HCT116 (cell line): ENCODE data around the gene XKR7. TPM values are rescaled to one million over a fixed set of nuclear protein-coding genes. Genes with fewer than 3 reads are reported as not detected.

Experiments used
- ATAC-seq: fragments of 200-7000 bp; cut with Tn5 transposase; 2 replicates; pipeline ENCODE4 v1.9.1; 2020; ENCODE audit warnings: mild to moderate bottlenecking, moderate library complexity
- BruUV-seq: library from RNA; stranded (reverse); fragments of 400-500 nt; replicated peaks from 2 replicates; lab custom pipeline; 2021; lab: Mats Ljungman, UMichigan
- CTCF ChIA-PET: fragments of 300-600 bp; sonication (Branson Sonifier 250); formaldehyde crosslinking; loops from one replicate; lab custom pipeline; 2021; ENCODE audit warnings: antibody characterized with exemption; lab: Charles Lee
- POLR2A ChIA-PET: fragments of 300-600, 350-600 bp; sonication (Branson Sonifier 250); formaldehyde crosslinking; loops from one replicate; lab custom pipeline; 2021; ENCODE audit warnings: antibody characterized with exemption; lab: Charles Lee
- RAD21 ChIA-PET, 2 experiments: fragments of 300-600 bp; sonication (Branson Sonifier 250); formaldehyde crosslinking; loops; one replicate each; lab custom pipeline; 2023; ENCODE audit warnings: low total read pairs in 2 of 2; ENCODE audit not compliant: uncharacterized antibody in 2 of 2, unreplicated experiment in 2 of 2, low non-redundant PET in 1 of 2; lab: Charles Lee
- DNase-seq: peaks from one replicate; pipeline ENCODE4 v3.0.0-alpha.2; 2010; ENCODE audit warnings: low read depth, low spot score
- H2AFZ ChIP-seq: fragments of 200-600 bp; shearing (Covaris generic), sonication (generic); 2 replicates; pipeline ENCODE4 v1.6.1; 2017; ENCODE audit warnings: low read depth, mixed run types, mixed read lengths, antibody characterized with exemption, low read length; ENCODE audit not compliant: poor library complexity, severe bottlenecking
- H3K27ac ChIP-seq: 2 replicates; pipeline ENCODE4 v1.5.1; 2012; ENCODE audit warnings: low read depth, low read length
- H3K27me3 ChIP-seq: fragments of 200-600 bp; sonication (generic); 2 replicates; pipeline ENCODE4 v1.6.1; 2016; ENCODE audit warnings: mixed run types, low read length, mixed read lengths; ENCODE audit not compliant: insufficient read depth
- H3K36me3 ChIP-seq, 2 experiments: fragments of 200-500 bp in 1 of 2; fragments of 200-600 bp in 1 of 2; sonication (Bioruptor generic) in 1 of 2; sonication (generic) in 1 of 2; 2 replicates each; pipeline versions ENCODE4 v1.5.1 to v1.6.1; 2014 to 2016; ENCODE audit warnings: low read length in 2 of 2, inconsistent platforms in 1 of 2, mixed read lengths in 1 of 2, mixed run types in 1 of 2; ENCODE audit not compliant: insufficient read depth in 2 of 2, control insufficient read depth in 1 of 2
- H3K4me1 ChIP-seq, 2 experiments: fragments of 200-600 bp in 1 of 2; sonication (generic) in 1 of 2; 2 replicates each; pipeline versions ENCODE4 v1.5.1 to v1.6.1; 2012 to 2017; ENCODE audit warnings: low read length in 2 of 2, inconsistent platforms in 1 of 2, mild to moderate bottlenecking in 1 of 2, mixed read lengths in 1 of 2, mixed run types in 1 of 2, moderate library complexity in 1 of 2; ENCODE audit not compliant: insufficient read depth in 2 of 2, control insufficient read depth in 1 of 2
- H3K4me2 ChIP-seq: fragments of 200-600 bp; sonication (generic); 2 replicates; pipeline ENCODE4 v1.6.1; 2017; ENCODE audit warnings: mixed run types, low read length, mixed read lengths
- H3K4me3 ChIP-seq, 2 experiments: fragments of 200-600 bp in 1 of 2; sonication (generic) in 1 of 2; replicated peaks in 1 of 2; 2 replicates each; pipeline ENCODE4 v1.5.1; 2011 to 2016; ENCODE audit warnings: low read length in 2 of 2, control low read depth in 1 of 2, low read depth in 1 of 2, mild to moderate bottlenecking in 1 of 2, mixed read lengths in 1 of 2, mixed run types in 1 of 2
- H3K79me2 ChIP-seq: fragments of 200-600 bp; sonication (generic); 2 replicates; pipeline ENCODE4 v1.6.1; 2017; ENCODE audit warnings: mild to moderate bottlenecking, mixed run types, low read length, moderate library complexity, mixed read lengths; ENCODE audit not compliant: insufficient read depth
- H3K9ac ChIP-seq: fragments of 200-600 bp; sonication (generic); 2 replicates; pipeline ENCODE4 v1.6.1; 2016; ENCODE audit warnings: low read length, mixed read lengths
- H3K9me2 ChIP-seq: fragments of 200-600 bp; sonication (generic), shearing (Covaris generic); 2 replicates; pipeline ENCODE4 v1.6.1; 2017; ENCODE audit warnings: mixed run types, mild to moderate bottlenecking, moderate library complexity; ENCODE audit not compliant: insufficient read depth
- H3K9me3 ChIP-seq, 2 experiments: fragments of 200-500 bp in 1 of 2; fragments of 200-600 bp in 1 of 2; sonication (Bioruptor generic) in 1 of 2; sonication (generic) in 1 of 2; 2 replicates each; pipeline ENCODE4 v1.6.1; 2014 to 2017; ENCODE audit warnings: low read length in 2 of 2, mixed read lengths in 2 of 2, inconsistent platforms in 1 of 2, low read depth in 1 of 2, mild to moderate bottlenecking in 1 of 2, mixed run types in 1 of 2, moderate library complexity in 1 of 2; ENCODE audit not compliant: control insufficient read depth in 1 of 2, insufficient read depth in 1 of 2
- H4K20me1 ChIP-seq: fragments of 200-600 bp; sonication (generic), shearing (Covaris generic); 2 replicates; pipeline ENCODE4 v1.6.1; 2017; ENCODE audit warnings: mixed run types, mild to moderate bottlenecking, moderate library complexity; ENCODE audit not compliant: insufficient read depth
- CBX3 ChIP-seq: IDR thresholded peaks from 2 replicates; pipeline ENCODE4 v1.6.1; 2012; ENCODE audit warnings: low read depth
- CEBPB ChIP-seq: IDR thresholded peaks from 2 replicates; pipeline ENCODE4 v1.6.1; 2012; ENCODE audit warnings: low read depth
- EGR1 ChIP-seq: IDR thresholded peaks from 2 replicates; pipeline ENCODE4 v1.6.1; 2012; ENCODE audit warnings: low read depth
- ELF1 ChIP-seq: IDR thresholded peaks from 2 replicates; pipeline ENCODE4 v1.6.1; 2012; ENCODE audit warnings: low read depth, borderline replicate concordance
- EZH2 ChIP-seq: fragments of 200-600 bp; sonication (generic); IDR thresholded peaks from 2 replicates; pipeline ENCODE4 v1.6.1; 2017; ENCODE audit warnings: antibody characterized with exemption, mixed run types
- EZH2phosphoT487 ChIP-seq: fragments of 200-600 bp; IDR thresholded peaks from 2 replicates; pipeline ENCODE4 v1.6.1; 2018; ENCODE audit warnings: antibody characterized with exemption, borderline replicate concordance
- FOSL1 ChIP-seq: IDR thresholded peaks from 2 replicates; pipeline ENCODE4 v1.6.1; 2012; ENCODE audit warnings: low read depth
- JUND ChIP-seq: IDR thresholded peaks from 2 replicates; pipeline ENCODE4 v1.6.1; 2012
- POLR2A ChIP-seq: IDR thresholded peaks from 2 replicates; pipeline ENCODE4 v1.7.0; 2011; ENCODE audit warnings: borderline replicate concordance; ENCODE audit not compliant: insufficient read depth, insufficient read length; ENCODE audit errors: extremely low read depth
- POLR2AphosphoS5 ChIP-seq: IDR thresholded peaks from 2 replicates; pipeline ENCODE4 v1.6.1; 2011; ENCODE audit warnings: mild to moderate bottlenecking, low read depth, low read length, moderate library complexity
- RAD21 ChIP-seq: IDR thresholded peaks from 2 replicates; pipeline ENCODE4 v1.6.1; 2012; ENCODE audit warnings: low read depth, mild to moderate bottlenecking
- SIN3A ChIP-seq: IDR thresholded peaks from 2 replicates; pipeline ENCODE4 v1.6.1; 2012; ENCODE audit warnings: low read depth
- SRF ChIP-seq: IDR thresholded peaks from 2 replicates; pipeline ENCODE4 v1.6.1; 2012; ENCODE audit warnings: low read depth
- YY1 ChIP-seq: IDR thresholded peaks from 2 replicates; pipeline ENCODE4 v1.6.1; 2011; ENCODE audit warnings: low read length, low read depth, moderate library complexity, mild to moderate bottlenecking; ENCODE audit not compliant: insufficient replicate concordance; ENCODE audit errors: extremely low read depth
- ZFX ChIP-seq: fragments of 450-650 bp; IDR thresholded peaks from 2 replicates; pipeline ENCODE4 v1.6.1; 2017
- ZNF274 ChIP-seq: fragments of 200-500 bp; sonication (Bioruptor generic); IDR thresholded peaks from 2 replicates; pipeline ENCODE4 v1.6.1; 2014; ENCODE audit warnings: mild to moderate bottlenecking, low read depth, low read length, inconsistent platforms
- intact Hi-C: fragments of 100-400 bp; cut with micrococcal nuclease; formaldehyde crosslinking; loops from 2 replicates; pipeline ENCODE4 v1.10.0; 2022
- total RNA-seq: library from RNA; stranded (reverse); gene quantifications from one replicate; pipeline ENCODE4 v1.2.1, GENCODE V29; 2021; ENCODE audit not compliant: unreplicated experiment
- TF ChIP-seq, protein P1 (sequence below), 3 experiments: fragments of 200-600 bp in 1 of 3; sonication (generic) in 1 of 3; IDR thresholded peaks in 2 of 3; conservative IDR thresholded peaks in 1 of 3; 2 replicates each; pipeline ENCODE4 v1.5.1; 2012 to 2017; ENCODE audit warnings: low read depth in 2 of 3, low read length in 2 of 3, antibody characterized with exemption in 1 of 3, borderline replicate concordance in 1 of 3, control low read depth in 1 of 3, mild to moderate bottlenecking in 1 of 3, mixed read lengths in 1 of 3, mixed run types in 1 of 3, moderate library complexity in 1 of 3; ENCODE audit not compliant: insufficient read depth in 1 of 3
- TF ChIP-seq, protein P2 (sequence below): IDR thresholded peaks from 2 replicates; pipeline ENCODE4 v1.6.1; 2012
- TF ChIP-seq, protein P3 (sequence below): IDR thresholded peaks from 2 replicates; pipeline ENCODE4 v1.6.1; 2011; ENCODE audit warnings: mild to moderate bottlenecking, low read length, moderate library complexity; ENCODE audit not compliant: insufficient replicate concordance; ENCODE audit errors: extremely low read depth
- TF ChIP-seq, protein P4 (sequence below): IDR thresholded peaks from 2 replicates; pipeline ENCODE4 v1.6.1; 2012; ENCODE audit warnings: low read depth

XKR7 gene
- total RNA-seq, 1 experiment from 2014 or later, result not detected

DNA sequence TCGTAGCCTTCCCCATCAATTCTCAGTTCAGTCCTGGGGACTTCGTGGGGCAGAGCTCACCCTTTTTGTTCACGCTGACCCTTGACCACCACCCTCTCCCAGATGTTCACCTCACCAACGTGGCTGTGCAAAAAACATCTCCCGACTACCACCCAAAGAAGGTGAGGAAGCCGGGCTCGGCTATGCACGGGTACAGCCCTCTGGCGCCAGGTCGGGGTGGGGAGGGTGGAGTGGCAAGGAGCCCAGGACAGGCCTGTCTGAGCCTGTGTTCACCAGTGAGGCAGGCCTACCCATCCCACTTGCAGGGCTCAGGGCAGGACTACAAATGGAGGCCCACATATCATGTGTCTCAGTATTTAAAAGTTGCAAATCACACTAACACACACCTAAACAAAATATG is 34.3 kb upstream of the XKR7 start:
- peaks cover 9 to 19% of the 10 kb centered on the region in 2 experiments for H3K4me1 ChIP-seq
- no peak overlapping the region for H3K27ac ChIP-seq
- no peaks in the 10 kb centered on the region for H3K79me2 ChIP-seq
- DNase-seq (no peak), ATAC-seq (no peak)
- no peaks in the 10 kb centered on the region for H3K36me3 ChIP-seq
- no peaks in the 10 kb centered on the region for H3K9me2 ChIP-seq
- H3K9me3 ChIP-seq, result no peaks in the 10 kb centered on the region
- intact Hi-C loops, result no loop called here
- TF ChIP-seq, protein P1, sequence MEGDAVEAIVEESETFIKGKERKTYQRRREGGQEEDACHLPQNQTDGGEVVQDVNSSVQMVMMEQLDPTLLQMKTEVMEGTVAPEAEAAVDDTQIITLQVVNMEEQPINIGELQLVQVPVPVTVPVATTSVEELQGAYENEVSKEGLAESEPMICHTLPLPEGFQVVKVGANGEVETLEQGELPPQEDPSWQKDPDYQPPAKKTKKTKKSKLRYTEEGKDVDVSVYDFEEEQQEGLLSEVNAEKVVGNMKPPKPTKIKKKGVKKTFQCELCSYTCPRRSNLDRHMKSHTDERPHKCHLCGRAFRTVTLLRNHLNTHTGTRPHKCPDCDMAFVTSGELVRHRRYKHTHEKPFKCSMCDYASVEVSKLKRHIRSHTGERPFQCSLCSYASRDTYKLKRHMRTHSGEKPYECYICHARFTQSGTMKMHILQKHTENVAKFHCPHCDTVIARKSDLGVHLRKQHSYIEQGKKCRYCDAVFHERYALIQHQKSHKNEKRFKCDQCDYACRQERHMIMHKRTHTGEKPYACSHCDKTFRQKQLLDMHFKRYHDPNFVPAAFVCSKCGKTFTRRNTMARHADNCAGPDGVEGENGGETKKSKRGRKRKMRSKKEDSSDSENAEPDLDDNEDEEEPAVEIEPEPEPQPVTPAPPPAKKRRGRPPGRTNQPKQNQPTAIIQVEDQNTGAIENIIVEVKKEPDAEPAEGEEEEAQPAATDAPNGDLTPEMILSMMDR (IDR thresholded peaks at IDR 0.05 in 2 of 3, conservative IDR thresholded peaks at IDR 0.05 in 1 of 3; ENCODE audit: borderline replicate concordance in 1 of 3, insufficient read depth in 1 of 3, low read depth in 2 of 3, low read length in 2 of 3), result no peak
- TF ChIP-seq SRF, result no peak
- TF ChIP-seq YY1, result no peak
- no peak for TF ChIP-seq RAD21
- TF ChIP-seq CEBPB, result no peak
- no peak for TF ChIP-seq FOSL1
- no peak for TF ChIP-seq ZFX
- TF ChIP-seq, protein P2, sequence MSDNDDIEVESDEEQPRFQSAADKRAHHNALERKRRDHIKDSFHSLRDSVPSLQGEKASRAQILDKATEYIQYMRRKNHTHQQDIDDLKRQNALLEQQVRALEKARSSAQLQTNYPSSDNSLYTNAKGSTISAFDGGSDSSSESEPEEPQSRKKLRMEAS, result no peak
- no peak for TF ChIP-seq POLR2AphosphoS5
- no peak for TF ChIP-seq POLR2A
- no peak for TF ChIP-seq CBX3
- no peak for TF ChIP-seq SIN3A
- no peak for TF ChIP-seq JUND
- no peak for TF ChIP-seq EZH2phosphoT487
- no peak for TF ChIP-seq ELF1
- TF ChIP-seq EGR1, result no peak
- no peak for TF ChIP-seq EZH2
- TF ChIP-seq, protein P3, sequence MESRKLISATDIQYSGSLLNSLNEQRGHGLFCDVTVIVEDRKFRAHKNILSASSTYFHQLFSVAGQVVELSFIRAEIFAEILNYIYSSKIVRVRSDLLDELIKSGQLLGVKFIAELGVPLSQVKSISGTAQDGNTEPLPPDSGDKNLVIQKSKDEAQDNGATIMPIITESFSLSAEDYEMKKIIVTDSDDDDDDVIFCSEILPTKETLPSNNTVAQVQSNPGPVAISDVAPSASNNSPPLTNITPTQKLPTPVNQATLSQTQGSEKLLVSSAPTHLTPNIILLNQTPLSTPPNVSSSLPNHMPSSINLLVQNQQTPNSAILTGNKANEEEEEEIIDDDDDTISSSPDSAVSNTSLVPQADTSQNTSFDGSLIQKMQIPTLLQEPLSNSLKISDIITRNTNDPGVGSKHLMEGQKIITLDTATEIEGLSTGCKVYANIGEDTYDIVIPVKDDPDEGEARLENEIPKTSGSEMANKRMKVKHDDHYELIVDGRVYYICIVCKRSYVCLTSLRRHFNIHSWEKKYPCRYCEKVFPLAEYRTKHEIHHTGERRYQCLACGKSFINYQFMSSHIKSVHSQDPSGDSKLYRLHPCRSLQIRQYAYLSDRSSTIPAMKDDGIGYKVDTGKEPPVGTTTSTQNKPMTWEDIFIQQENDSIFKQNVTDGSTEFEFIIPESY, result no peak
- TF ChIP-seq, protein P4, sequence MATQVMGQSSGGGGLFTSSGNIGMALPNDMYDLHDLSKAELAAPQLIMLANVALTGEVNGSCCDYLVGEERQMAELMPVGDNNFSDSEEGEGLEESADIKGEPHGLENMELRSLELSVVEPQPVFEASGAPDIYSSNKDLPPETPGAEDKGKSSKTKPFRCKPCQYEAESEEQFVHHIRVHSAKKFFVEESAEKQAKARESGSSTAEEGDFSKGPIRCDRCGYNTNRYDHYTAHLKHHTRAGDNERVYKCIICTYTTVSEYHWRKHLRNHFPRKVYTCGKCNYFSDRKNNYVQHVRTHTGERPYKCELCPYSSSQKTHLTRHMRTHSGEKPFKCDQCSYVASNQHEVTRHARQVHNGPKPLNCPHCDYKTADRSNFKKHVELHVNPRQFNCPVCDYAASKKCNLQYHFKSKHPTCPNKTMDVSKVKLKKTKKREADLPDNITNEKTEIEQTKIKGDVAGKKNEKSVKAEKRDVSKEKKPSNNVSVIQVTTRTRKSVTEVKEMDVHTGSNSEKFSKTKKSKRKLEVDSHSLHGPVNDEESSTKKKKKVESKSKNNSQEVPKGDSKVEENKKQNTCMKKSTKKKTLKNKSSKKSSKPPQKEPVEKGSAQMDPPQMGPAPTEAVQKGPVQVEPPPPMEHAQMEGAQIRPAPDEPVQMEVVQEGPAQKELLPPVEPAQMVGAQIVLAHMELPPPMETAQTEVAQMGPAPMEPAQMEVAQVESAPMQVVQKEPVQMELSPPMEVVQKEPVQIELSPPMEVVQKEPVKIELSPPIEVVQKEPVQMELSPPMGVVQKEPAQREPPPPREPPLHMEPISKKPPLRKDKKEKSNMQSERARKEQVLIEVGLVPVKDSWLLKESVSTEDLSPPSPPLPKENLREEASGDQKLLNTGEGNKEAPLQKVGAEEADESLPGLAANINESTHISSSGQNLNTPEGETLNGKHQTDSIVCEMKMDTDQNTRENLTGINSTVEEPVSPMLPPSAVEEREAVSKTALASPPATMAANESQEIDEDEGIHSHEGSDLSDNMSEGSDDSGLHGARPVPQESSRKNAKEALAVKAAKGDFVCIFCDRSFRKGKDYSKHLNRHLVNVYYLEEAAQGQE, result no peak
- TF ChIP-seq ZNF274, result no peak
- BruUV-seq, result no TSS peak
- CTCF ChIA-PET, result interaction anchor here (1.3 kb wide), 1 partner anchor 84 kb away, joined by 3 read pairs; no protein-coding TSS in a partner anchor
- H3K4me2 ChIP-seq, result no peak overlapping the region
- RAD21 ChIA-PET, result no interaction called here
- H3K4me3 ChIP-seq, result no peak overlapping the region
- H4K20me1 ChIP-seq, result no peaks in the 10 kb centered on the region
- H3K27me3 ChIP-seq, result no peaks in the 10 kb centered on the region
- H2AFZ ChIP-seq, result no peak overlapping the region
- no peak overlapping the region for H3K9ac ChIP-seq
- POLR2A ChIA-PET, result no interaction called here
